Activated CD4-positive, alpha-beta T cell treated with anti-CD3 and anti-CD28 coated beads, Interleukin-2, amount 10 ng/mL, durations not matched to agents 24 days and 14 days (primary cell): ENCODE results near the gene WIPF2. TPM values are rescaled to one million over a fixed set of nuclear protein-coding genes. Genes with fewer than 3 reads are reported as not detected.
A peak's percentile ranks its signal among the peaks of the same experiment; 100 is the strongest.
"Not testable (repeated sequence)": the region's sequence is repeated elsewhere in the genome, so short reads cannot be mapped to it uniquely, and the experiment has no call there.

ENCODE experiments used
- DNase-seq: peaks from one replicate; pipeline ENCODE4 v3.0.0; 2022
- H3K27ac Mint-ChIP-seq: one replicate; pipeline ENCODE4 v1.8.0; 2022; ENCODE audit warnings: mild to moderate bottlenecking, mixed read lengths
- H3K27me3 Mint-ChIP-seq: one replicate; pipeline ENCODE4 v1.8.0; 2022; ENCODE audit warnings: mixed read lengths
- H3K36me3 Mint-ChIP-seq: one replicate; pipeline ENCODE4 v1.8.0; 2022; ENCODE audit warnings: low read depth, mild to moderate bottlenecking, mixed read lengths
- H3K4me1 Mint-ChIP-seq: one replicate; pipeline ENCODE4 v1.8.0; 2021; ENCODE audit warnings: mixed read lengths
- H3K4me3 Mint-ChIP-seq: one replicate; pipeline ENCODE4 v1.8.0; 2022; ENCODE audit warnings: mild to moderate bottlenecking, moderate library complexity, mixed read lengths
- H3K9me3 Mint-ChIP-seq: one replicate; pipeline ENCODE4 v1.8.0; 2021; ENCODE audit warnings: mixed read lengths
- intact Hi-C: fragments of 100-400 bp; cut with micrococcal nuclease; formaldehyde crosslinking; loops from one replicate; pipeline ENCODE4 v1.15.1; 2023
- total RNA-seq: library from RNA; stranded (reverse); gene quantifications from 2 replicates; pipeline ENCODE4 v1.2.3, GENCODE V29; 2022

Gene WIPF2
- total RNA-seq, 1 donor from 2014 or later = 25.5 TPM

DNA sequence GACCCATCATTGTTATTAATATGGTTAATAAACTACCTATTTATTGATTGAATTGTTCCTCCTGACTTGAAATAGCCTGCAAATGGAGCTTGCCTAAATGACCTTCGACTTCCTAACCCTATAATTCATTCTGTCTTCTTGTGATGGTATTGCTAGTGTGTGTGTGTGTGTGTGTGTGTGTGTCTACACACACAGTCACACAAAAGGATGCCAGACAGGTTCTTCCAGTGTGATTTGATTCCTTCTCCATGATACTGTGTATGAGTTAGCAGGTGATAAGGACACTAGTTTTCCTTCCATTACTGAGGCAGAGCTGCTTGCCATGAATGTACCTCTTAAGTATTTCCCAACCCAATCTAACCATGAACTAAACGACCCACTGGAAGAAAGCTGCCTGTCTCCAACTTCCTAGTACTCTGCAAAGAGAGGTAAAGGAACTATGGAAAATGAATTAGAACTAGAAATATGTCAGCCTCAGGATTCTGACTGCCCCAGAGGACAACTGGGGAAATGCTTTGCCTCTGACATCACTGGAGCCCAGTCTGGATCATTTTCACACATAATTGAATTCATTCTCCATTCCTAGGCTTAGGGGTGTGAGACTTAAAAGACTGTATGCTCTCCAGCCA lies 65.1 kb downstream of the WIPF2 start:
- intact Hi-C loops = no loop called here
- H3K36me3 Mint-ChIP-seq = peaks cover 36% of the 10 kb centered on the region
- H3K9me3 Mint-ChIP-seq = no peaks in the 10 kb centered on the region
- peak overlapping the region; percentile 85 for H3K27ac Mint-ChIP-seq
- H3K4me3 Mint-ChIP-seq = peak overlapping the region; percentile 68
- DNase-seq = no peak
- peaks cover 43% of the 10 kb centered on the region for H3K4me1 Mint-ChIP-seq
- H3K27me3 Mint-ChIP-seq = no peaks in the 10 kb centered on the region

DNA sequence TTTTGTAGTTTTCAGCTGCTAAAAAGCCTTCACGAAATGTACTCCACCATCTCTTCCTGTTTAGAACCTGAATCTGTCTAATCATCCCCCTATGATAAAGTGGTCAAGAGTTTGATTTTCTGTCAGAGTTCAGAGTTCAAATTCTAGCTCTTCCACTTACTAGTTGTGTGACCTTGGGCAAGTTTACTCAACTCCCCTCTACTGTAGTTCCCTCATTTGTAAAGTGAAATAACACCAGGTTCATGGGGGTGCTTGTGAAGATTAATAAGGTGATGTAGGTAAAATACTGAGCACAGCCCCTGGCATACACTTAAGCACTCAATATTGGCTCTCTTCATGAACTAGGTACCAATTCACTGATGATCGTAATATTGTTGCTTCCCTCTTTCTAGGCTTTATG lies 67.4 kb downstream of the WIPF2 start:
- Mint-ChIP-seq H3K9me3 (no peaks in the 10 kb centered on the region), H3K27ac (peak overlapping the region; percentile 63), H3K4me1 (peaks cover 55% of the 10 kb centered on the region), H3K36me3 (peaks cover 42% of the 10 kb centered on the region), H3K4me3 (no peak overlapping the region), H3K27me3 (no peaks in the 10 kb centered on the region)
- intact Hi-C loops = loop anchor here (2.0 kb wide), 2 partner anchors 36 to 174 kb away; no protein-coding TSS in a partner anchor
- no peak for DNase-seq

- Mint-ChIP-seq H3K27me3 (no peaks in the 10 kb centered on the region), H3K4me3 (peak overlapping the region; percentile 98), H3K9me3 (no peaks in the 10 kb centered on the region), H3K36me3 (peaks cover 44% of the 10 kb centered on the region), H3K4me1 (peaks cover 49% of the 10 kb centered on the region), H3K27ac (peak overlapping the region; percentile 99)
- intact Hi-C loops = loop anchor here (1.0 to 2.0 kb wide), 4 partner anchors 31 to 174 kb away; partner anchors contain the start of gene WIPF2
- no peak for DNase-seq
These were observed 68.0 kb downstream of the WIPF2 start for GRCh38 chr17:40287159-40287493.

GRCh38 chr17:40287494-40288369 lies 68.6 kb downstream of the WIPF2 start, which contains the start of gene CDC6:
Gene CDC6 (plus strand): TSS chr17:40287879. CDS start chr17:40289421, 1,542 bp downstream.
- peak; percentile 99 for DNase-seq
- no peaks in the 10 kb centered on the region for H3K27me3 Mint-ChIP-seq
- peaks cover 44% of the 10 kb centered on the region for H3K4me1 Mint-ChIP-seq
- H3K9me3 Mint-ChIP-seq = no peaks in the 10 kb centered on the region
- peaks cover 40% of the 10 kb centered on the region for H3K36me3 Mint-ChIP-seq
- intact Hi-C loops = loop anchor here (1.0 to 2.0 kb wide), 4 partner anchors 31 to 175 kb away; partner anchors contain the start of gene WIPF2
- peak within 1 kb of the TSS; percentile 99 for H3K27ac Mint-ChIP-seq
- peak within 1 kb of the TSS; percentile 98 for H3K4me3 Mint-ChIP-seq

DNA sequence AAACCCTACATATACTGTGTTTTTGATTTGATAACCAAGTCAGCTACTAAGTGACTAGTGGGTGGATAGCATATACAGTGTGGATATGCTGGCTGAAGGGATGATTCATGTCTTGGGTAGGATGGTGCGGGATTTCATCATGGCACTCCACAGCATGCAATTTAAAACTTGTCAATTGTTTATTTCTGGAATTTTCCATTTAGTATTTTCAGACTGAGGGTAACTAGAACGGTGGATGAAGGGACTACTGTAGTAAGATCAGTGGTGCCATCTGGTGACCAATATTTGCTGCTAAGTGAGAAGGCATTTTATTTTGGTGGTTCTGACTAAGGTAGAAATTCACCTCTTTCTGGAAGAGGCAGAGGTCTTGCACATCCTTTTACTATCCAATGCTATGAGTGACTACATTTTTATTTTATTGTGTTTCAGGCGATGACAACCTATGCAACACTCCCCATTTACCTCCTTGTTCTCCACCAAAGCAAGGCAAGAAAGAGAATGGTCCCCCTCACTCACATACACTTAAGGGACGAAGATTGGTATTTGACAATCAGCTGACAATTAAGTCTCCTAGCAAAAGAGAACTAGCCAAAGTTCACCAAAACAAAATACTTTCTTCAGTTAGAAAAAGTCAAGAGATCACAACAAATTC lies 71.7 kb downstream of the WIPF2 start:
- Mint-ChIP-seq H3K9me3 (no peaks in the 10 kb centered on the region), H3K36me3 (peaks cover 62% of the 10 kb centered on the region), H3K27ac (peak overlapping the region; percentile 92), H3K27me3 (no peaks in the 10 kb centered on the region), H3K4me3 (peak overlapping the region; percentile 65), H3K4me1 (peaks cover 43% of the 10 kb centered on the region)
- DNase-seq = peak; percentile 86
- intact Hi-C loops = loop anchor here (1.0 kb wide), 1 partner anchor 88 kb away; no protein-coding TSS in a partner anchor

- Mint-ChIP-seq H3K4me3 (peak overlapping the region; percentile 65), H3K27me3 (no peaks in the 10 kb centered on the region), H3K4me1 (peaks cover 46% of the 10 kb centered on the region), H3K9me3 (no peaks in the 10 kb centered on the region), H3K36me3 (peaks cover 65% of the 10 kb centered on the region), H3K27ac (peak overlapping the region; percentile 92)
- intact Hi-C loops = no loop called here
- DNase-seq = no peak
These were observed 72.2 kb downstream of the WIPF2 start for GRCh38 chr17:40291281-40291664.

DNA sequence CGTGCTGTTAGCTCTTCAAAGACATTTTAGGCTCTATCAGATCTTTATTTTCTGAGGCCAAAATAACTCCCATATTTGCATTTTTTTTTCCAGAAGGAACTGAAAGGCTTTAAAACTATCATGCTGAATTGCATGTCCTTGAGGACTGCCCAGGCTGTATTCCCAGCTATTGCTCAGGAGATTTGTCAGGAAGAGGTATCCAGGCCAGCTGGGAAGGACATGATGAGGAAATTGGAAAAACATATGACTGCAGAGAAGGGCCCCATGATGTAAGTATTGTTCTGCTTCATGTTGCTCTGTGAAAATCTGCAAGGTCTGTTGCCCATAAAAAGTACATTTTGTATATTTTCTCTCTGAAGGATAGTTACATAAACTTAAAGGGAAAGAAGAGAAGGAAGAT lies 74.3 kb downstream of the WIPF2 start:
- no peak for DNase-seq
- no peaks in the 10 kb centered on the region for H3K9me3 Mint-ChIP-seq
- H3K4me1 Mint-ChIP-seq = peaks cover 43% of the 10 kb centered on the region
- intact Hi-C loops = no loop called here
- H3K27me3 Mint-ChIP-seq = no peaks in the 10 kb centered on the region
- H3K27ac Mint-ChIP-seq = no peak overlapping the region
- H3K36me3 Mint-ChIP-seq = peaks cover 70% of the 10 kb centered on the region
- no peak overlapping the region for H3K4me3 Mint-ChIP-seq

- Mint-ChIP-seq H3K4me3 (peak overlapping the region; percentile 39), H3K4me1 (peaks cover 30% of the 10 kb centered on the region), H3K9me3 (no peaks in the 10 kb centered on the region), H3K27me3 (no peaks in the 10 kb centered on the region), H3K36me3 (peaks cover 69% of the 10 kb centered on the region), H3K27ac (peak overlapping the region; percentile 82)
- intact Hi-C loops = no loop called here
- no peak for DNase-seq
These were observed 76.7 kb downstream of the WIPF2 start for GRCh38 chr17:40295488-40296436.

DNA sequence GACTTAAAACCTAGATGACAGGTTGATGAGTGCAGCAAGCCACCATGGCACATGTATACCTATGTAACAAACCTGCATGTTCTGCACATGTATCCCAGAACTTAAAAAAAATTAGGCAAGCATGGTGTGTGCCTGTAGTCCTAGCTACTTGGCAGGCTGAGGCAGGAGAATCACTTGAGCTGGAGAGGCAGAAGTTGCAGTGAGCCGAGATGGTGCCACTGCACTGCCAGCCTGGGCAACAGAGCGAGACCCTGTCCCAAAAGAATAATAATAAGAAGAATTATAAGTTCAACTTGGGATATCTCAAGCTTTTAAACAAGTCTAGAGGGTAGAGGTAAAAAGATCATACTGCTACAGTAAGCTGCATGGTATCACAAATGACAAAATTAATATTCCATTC lies 78.4 kb downstream of the WIPF2 start:
- Mint-ChIP-seq H3K9me3 (no peaks in the 10 kb centered on the region), H3K4me1 (peaks cover 27% of the 10 kb centered on the region), H3K4me3 (no peak overlapping the region), H3K27ac (no peak overlapping the region), H3K27me3 (no peaks in the 10 kb centered on the region), H3K36me3 (peaks cover 69% of the 10 kb centered on the region)
- intact Hi-C loops = no loop called here
- no peak for DNase-seq

- Mint-ChIP-seq H3K27me3 (no peaks in the 10 kb centered on the region), H3K4me3 (no peak overlapping the region), H3K27ac (no peak overlapping the region), H3K4me1 (peaks cover 30% of the 10 kb centered on the region), H3K36me3 (peaks cover 71% of the 10 kb centered on the region), H3K9me3 (no peaks in the 10 kb centered on the region)
- DNase-seq = no peak
- intact Hi-C loops = no loop called here
These were observed 79.6 kb downstream of the WIPF2 start for GRCh38 chr17:40298726-40299125.

- H3K27me3 Mint-ChIP-seq, H3K4me3 Mint-ChIP-seq, H3K9me3 Mint-ChIP-seq, DNase-seq, H3K27ac Mint-ChIP-seq, intact Hi-C loops: not testable (repeated sequence)
- Mint-ChIP-seq H3K36me3 (peaks cover 72% of the 10 kb centered on the region), H3K4me1 (peaks cover 31% of the 10 kb centered on the region)
These were observed 80.2 kb downstream of the WIPF2 start for GRCh38 chr17:40299159-40299757.

DNA sequence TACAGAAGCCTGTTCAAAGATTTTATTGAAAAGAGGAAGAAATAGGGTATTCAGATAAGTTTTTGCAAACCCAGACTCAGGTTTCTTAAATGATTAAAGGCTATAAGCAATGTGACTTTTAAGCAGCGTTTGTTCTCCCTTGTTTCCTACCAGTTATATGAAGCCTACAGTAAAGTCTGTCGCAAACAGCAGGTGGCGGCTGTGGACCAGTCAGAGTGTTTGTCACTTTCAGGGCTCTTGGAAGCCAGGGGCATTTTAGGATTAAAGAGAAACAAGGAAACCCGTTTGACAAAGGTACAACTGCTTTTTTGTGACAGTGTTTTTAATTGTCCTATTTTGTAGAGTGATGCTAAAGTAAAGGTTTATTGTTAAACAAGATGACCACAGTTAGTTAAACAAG lies 82.2 kb downstream of the WIPF2 start:
- no peak overlapping the region for H3K4me3 Mint-ChIP-seq
- no peaks in the 10 kb centered on the region for H3K9me3 Mint-ChIP-seq
- no peaks in the 10 kb centered on the region for H3K27me3 Mint-ChIP-seq
- H3K27ac Mint-ChIP-seq = no peak overlapping the region
- intact Hi-C loops = loop anchor here (10.0 kb wide), 1 partner anchor 233 kb away; no protein-coding TSS in a partner anchor
- H3K36me3 Mint-ChIP-seq = peaks cover 61% of the 10 kb centered on the region
- H3K4me1 Mint-ChIP-seq = peaks cover 22% of the 10 kb centered on the region
- no peak for DNase-seq
